Chondrocyte (in vitro differentiated cells): ENCODE measurements around the gene SORBS2. TPM values are rescaled to one million over a fixed set of nuclear protein-coding genes. Genes with fewer than 3 reads are reported as not detected.

Source experiments
- DNase-seq: peaks from one replicate; pipeline ENCODE4 v3.0.0; 2021; ENCODE audit warnings: mixed read lengths, low spot score
- H3K27ac Mint-ChIP-seq: one replicate; pipeline ENCODE4 v1.8.0; 2021; ENCODE audit warnings: mild to moderate bottlenecking, moderate library complexity, mixed read lengths; ENCODE audit not compliant: unreplicated experiment
- H3K27me3 Mint-ChIP-seq: 2 replicates; pipeline ENCODE4 v1.8.0; 2021; ENCODE audit warnings: low read depth, mixed read lengths
- H3K36me3 Mint-ChIP-seq: 2 replicates; pipeline ENCODE4 v1.8.0; 2021; ENCODE audit warnings: low read depth, mixed read lengths
- H3K4me1 Mint-ChIP-seq: 2 replicates; pipeline ENCODE4 v1.8.0; 2021; ENCODE audit warnings: low read depth, mild to moderate bottlenecking, mixed read lengths
- H3K4me3 Mint-ChIP-seq: one replicate; pipeline ENCODE4 v1.8.0; 2021; ENCODE audit warnings: mild to moderate bottlenecking, moderate library complexity, mixed read lengths; ENCODE audit not compliant: unreplicated experiment
- H3K9me3 Mint-ChIP-seq: 2 replicates; pipeline ENCODE4 v1.8.0; 2021; ENCODE audit warnings: low read depth, mixed read lengths
- CTCF ChIP-seq: fragments of 200-600 bp; sonication (generic); IDR thresholded peaks from 2 replicates; pipeline ENCODE4 v1.5.0; 2021; ENCODE audit warnings: antibody characterized with exemption, mild to moderate bottlenecking, moderate library complexity
- total RNA-seq: library from RNA; stranded (reverse); gene quantifications from 3 replicates; pipeline ENCODE4 v1.2.1, GENCODE V29; 2021

The SORBS2 gene
- total RNA-seq, 1 donor from 2014 or later, result 104 TPM

- TF ChIP-seq CTCF, result no peak
- peaks cover 81% of the 10 kb centered on the region for H3K4me1 Mint-ChIP-seq
- H3K4me3 Mint-ChIP-seq, result no peak overlapping the region
- H3K36me3 Mint-ChIP-seq, result peaks cover 8% of the 10 kb centered on the region
- H3K9me3 Mint-ChIP-seq, result no peaks in the 10 kb centered on the region
- DNase-seq, result no peak
- H3K27ac Mint-ChIP-seq, result no peak overlapping the region
- H3K27me3 Mint-ChIP-seq, result no peaks in the 10 kb centered on the region
These were observed 77.8 kb downstream of the SORBS2 start for GRCh38 chr4:185734214-185734613.

- H3K36me3 Mint-ChIP-seq, result peaks cover 8% of the 10 kb centered on the region
- peak overlapping the region; percentile 93 for H3K27ac Mint-ChIP-seq
- peaks cover 62% of the 10 kb centered on the region for H3K4me1 Mint-ChIP-seq
- H3K27me3 Mint-ChIP-seq, result no peaks in the 10 kb centered on the region
- no peaks in the 10 kb centered on the region for H3K9me3 Mint-ChIP-seq
- TF ChIP-seq CTCF, result peak; percentile 40
- H3K4me3 Mint-ChIP-seq, result no peak overlapping the region
- no peak for DNase-seq
These were observed 81.0 kb downstream of the SORBS2 start for GRCh38 chr4:185730849-185731608.

- Mint-ChIP-seq H3K27ac (peak overlapping the region; percentile 93), H3K36me3 (peaks cover 8% of the 10 kb centered on the region), H3K27me3 (no peaks in the 10 kb centered on the region), H3K4me1 (peaks cover 58% of the 10 kb centered on the region), H3K9me3 (no peaks in the 10 kb centered on the region), H3K4me3 (no peak overlapping the region)
- TF ChIP-seq CTCF, result no peak
- no peak for DNase-seq
These were observed 81.6 kb downstream of the SORBS2 start for GRCh38 chr4:185730387-185730786.

GRCh38 chr4:185729391-185729804 lies 82.6 kb downstream of the SORBS2 start:
- H3K4me1 Mint-ChIP-seq, result peaks cover 48% of the 10 kb centered on the region
- peaks cover 8% of the 10 kb centered on the region for H3K36me3 Mint-ChIP-seq
- H3K9me3 Mint-ChIP-seq, result no peaks in the 10 kb centered on the region
- H3K4me3 Mint-ChIP-seq, result no peak overlapping the region
- DNase-seq, result no peak
- H3K27me3 Mint-ChIP-seq, result no peaks in the 10 kb centered on the region
- TF ChIP-seq CTCF, result no peak
- H3K27ac Mint-ChIP-seq, result peak overlapping the region; percentile 93

- no peak for DNase-seq
- Mint-ChIP-seq H3K9me3 (no peaks in the 10 kb centered on the region), H3K4me3 (no peak overlapping the region), H3K27ac (peak overlapping the region; percentile 93), H3K27me3 (no peaks in the 10 kb centered on the region), H3K4me1 (peaks cover 48% of the 10 kb centered on the region), H3K36me3 (peaks cover 7% of the 10 kb centered on the region)
- TF ChIP-seq CTCF, result no peak
These were observed 83.1 kb downstream of the SORBS2 start for GRCh38 chr4:185728893-185729292.
